Stimulated activated CD4-positive, alpha-beta T cell treated with anti-CD3 and anti-CD28 coated beads, Interleukin-15, amount 100 ng/mL, for 24 hours (primary cell): ENCODE measurements around the gene PRDM9.

Experiments
- DNase-seq: peaks from one replicate; pipeline ENCODE4 v3.0.0-alpha.2; 2020

PRDM9 gene

DNA sequence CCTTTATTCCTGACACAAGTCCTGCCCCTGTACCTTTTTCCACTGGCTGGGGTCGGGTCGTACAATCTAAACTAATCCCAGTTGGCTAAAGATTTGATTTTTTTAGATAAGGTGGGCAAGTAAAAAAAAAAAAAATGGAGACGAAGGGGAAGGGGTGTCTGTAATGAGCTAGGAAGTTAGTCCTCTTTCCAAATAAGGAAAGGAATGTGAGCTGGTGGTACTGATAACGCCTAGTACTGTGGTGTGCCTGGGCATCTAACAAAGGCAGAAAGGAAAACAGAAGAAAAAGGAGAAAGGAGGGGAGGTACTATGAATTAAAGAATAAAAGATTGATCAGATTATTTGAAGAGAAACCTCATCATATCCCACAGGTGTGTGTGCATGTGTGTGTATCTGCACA is 21.3 kb downstream of the PRDM9 start:
- DNase-seq, result no peak

- no peak for DNase-seq
Measured at GRCh38 chr5:23530571-23530970, 23.2 kb downstream of the PRDM9 start.

DNA sequence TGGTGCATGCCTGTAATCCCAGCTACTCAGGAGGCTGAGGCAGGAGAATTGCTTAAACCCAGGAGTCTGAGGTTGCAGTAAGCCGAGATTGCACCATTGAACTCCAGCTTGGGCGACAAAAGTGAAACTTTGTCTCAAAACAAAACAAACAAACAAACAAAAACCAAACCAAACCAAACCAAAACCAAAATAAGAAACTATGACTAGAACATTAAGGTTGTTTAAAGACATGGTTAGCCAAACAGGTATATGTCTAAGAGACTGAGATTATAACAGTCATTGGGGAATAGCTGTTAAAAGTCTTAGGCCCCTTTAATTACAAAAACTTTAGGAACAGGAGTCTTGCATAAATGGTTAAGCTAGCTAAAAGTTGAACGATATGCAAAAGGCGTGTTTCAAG is 63.6 kb downstream of the PRDM9 start:
- DNase-seq, result no peak
